PC-3 (cell line): Measurements from ENCODE around the gene TXNDC2. TPM values are rescaled to one million over a fixed set of nuclear protein-coding genes. Genes with fewer than 3 reads are reported as not detected.

Source experiments
- ATAC-seq: fragments of 200-7000 bp; cut with Tn5 transposase; 2 replicates; pipeline ENCODE4 v1.9.1; 2020; ENCODE audit warnings: mild to moderate bottlenecking, moderate library complexity
- BruUV-seq: library from RNA; stranded (reverse); fragments of 400-500 nt; replicated peaks from 2 replicates; lab custom pipeline; 2021; lab: Mats Ljungman, UMichigan
- CTCF ChIA-PET: fragments of 300-600 bp; sonication (Branson Sonifier 250); formaldehyde crosslinking; loops from one replicate; lab custom pipeline; 2022; ENCODE audit warnings: antibody characterized with exemption; lab: Charles Lee
- POLR2A ChIA-PET: fragments of 300-600 bp; sonication (Branson Sonifier 250); formaldehyde crosslinking; loops from one replicate; lab custom pipeline; 2022; ENCODE audit warnings: antibody characterized with exemption; ENCODE audit not compliant: unreplicated experiment; lab: Charles Lee
- DNase-seq: peaks from one replicate; pipeline ENCODE4 v3.0.0-alpha.2; 2015
- H2AFZ ChIP-seq: fragments of 300-600 bp; sonication (generic); 2 replicates; pipeline ENCODE4 v1.6.0; 2016; ENCODE audit warnings: antibody characterized with exemption, low read length
- H3F3A ChIP-seq: fragments of 300-600 bp; sonication (generic); one replicate; pipeline ENCODE4 v1.6.0; 2017; ENCODE audit warnings: antibody characterized with exemption, low read length, control low read depth, mild to moderate bottlenecking; ENCODE audit not compliant: unreplicated experiment
- H3K27ac ChIP-seq: fragments of 300-600 bp; sonication (generic); 2 replicates; pipeline ENCODE4 v1.5.1; 2016; ENCODE audit warnings: mild to moderate bottlenecking, low read length
- H3K27me3 ChIP-seq: fragments of 300-600 bp; sonication (generic); 2 replicates; pipeline ENCODE4 v1.6.1; 2016; ENCODE audit warnings: low read length, mixed read lengths
- H3K36me3 ChIP-seq: fragments of 300-600 bp; sonication (generic); 2 replicates; pipeline ENCODE4 v1.6.1; 2016; ENCODE audit warnings: low read depth, mixed run types, low read length, mixed read lengths
- H3K4me1 ChIP-seq: fragments of 300-600 bp; sonication (generic); 2 replicates; pipeline ENCODE4 v1.5.1; 2016; ENCODE audit warnings: low read length; ENCODE audit not compliant: insufficient read depth
- H3K4me2 ChIP-seq: fragments of 300-600 bp; sonication (generic); 2 replicates; pipeline ENCODE4 v1.6.0; 2016; ENCODE audit warnings: low read length
- H3K4me3 ChIP-seq: fragments of 300-600 bp; sonication (generic); 2 replicates; pipeline ENCODE4 v1.5.1; 2016; ENCODE audit warnings: mild to moderate bottlenecking, low read length, mixed read lengths
- H3K79me2 ChIP-seq: fragments of 300-600 bp; sonication (generic); 2 replicates; pipeline ENCODE4 v1.6.1; 2017; ENCODE audit warnings: low read length, mixed read lengths
- H3K9ac ChIP-seq: fragments of 300-600 bp; sonication (generic); 2 replicates; pipeline ENCODE4 v1.6.0; 2016; ENCODE audit warnings: mild to moderate bottlenecking, low read length
- H3K9me2 ChIP-seq: fragments of 300-600 bp; sonication (generic); replicated peaks from 2 replicates; pipeline ENCODE4 v1.6.1; 2016; ENCODE audit warnings: mixed run types, low read length, mixed read lengths
- H3K9me3 ChIP-seq: fragments of 300-600 bp; sonication (generic); 2 replicates; pipeline ENCODE4 v1.6.1; 2016; ENCODE audit warnings: low read length, mixed read lengths
- H4K20me1 ChIP-seq: fragments of 300-600 bp; sonication (generic); 2 replicates; pipeline ENCODE4 v1.6.1; 2016; ENCODE audit warnings: low read length, mixed read lengths
- EZH2 ChIP-seq: fragments of 300-600 bp; sonication (generic); IDR thresholded peaks from one replicate; pipeline ENCODE4 v1.6.1; 2017; ENCODE audit warnings: antibody characterized with exemption, mild to moderate bottlenecking, low read length; ENCODE audit not compliant: unreplicated experiment
- EZH2phosphoT487 ChIP-seq: fragments of 300-600 bp; sonication (generic); IDR thresholded peaks from 2 replicates; pipeline ENCODE4 v1.6.1; 2018; ENCODE audit warnings: mild to moderate bottlenecking, antibody characterized with exemption, low read length, borderline replicate concordance
- intact Hi-C: fragments of 100-400 bp; cut with micrococcal nuclease; formaldehyde crosslinking; loops from 2 replicates; pipeline ENCODE4 v1.9.0; 2023
- total RNA-seq: library from RNA; depleted of rRNA; stranded (reverse); fragments of >200 nt; gene quantifications from 2 replicates; pipeline ENCODE4 v1.2.3, GENCODE V29; 2014
- TF ChIP-seq, protein P1 (sequence below): fragments of 300-600 bp; sonication (generic); conservative IDR thresholded peaks from 2 replicates; pipeline ENCODE4 v1.5.1; 2017; ENCODE audit warnings: antibody characterized with exemption, low read depth, mild to moderate bottlenecking, low read length

The TXNDC2 gene
- total RNA-seq, 1 experiment from 2014 or later, result 0.87 TPM

DNA sequence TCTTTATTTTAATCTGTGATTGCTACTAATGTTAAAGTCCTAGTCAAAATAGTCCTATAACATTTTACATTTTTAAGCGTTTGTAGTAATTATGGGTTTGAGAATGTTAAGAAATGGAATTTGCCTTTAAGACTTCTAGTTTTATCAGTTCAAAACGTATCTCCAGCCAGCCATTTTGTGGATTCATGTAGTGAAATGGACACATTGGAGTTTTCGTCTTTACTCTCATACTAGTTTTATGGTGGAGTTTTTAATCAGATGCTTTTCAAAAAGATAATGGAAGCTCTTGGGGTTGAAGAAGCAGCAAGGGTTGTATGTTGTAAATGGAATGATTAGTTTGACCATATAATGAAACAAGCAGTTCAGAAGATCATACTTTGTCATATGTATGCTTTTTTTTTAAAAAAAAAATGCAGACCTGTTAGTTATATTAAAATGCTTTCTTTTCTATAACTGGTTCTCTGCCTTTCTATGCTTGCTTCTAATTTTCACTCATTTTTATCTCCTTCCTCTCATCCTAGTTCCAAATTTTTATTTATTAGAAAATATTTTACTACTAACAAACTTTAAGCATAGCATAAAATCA, 44.6 kb downstream of the TXNDC2 start:
- no peak overlapping the region for H3K4me3 ChIP-seq
- no peaks in the 10 kb centered on the region for H3K27me3 ChIP-seq
- TF ChIP-seq EZH2, result no peak
- TF ChIP-seq, protein P1, sequence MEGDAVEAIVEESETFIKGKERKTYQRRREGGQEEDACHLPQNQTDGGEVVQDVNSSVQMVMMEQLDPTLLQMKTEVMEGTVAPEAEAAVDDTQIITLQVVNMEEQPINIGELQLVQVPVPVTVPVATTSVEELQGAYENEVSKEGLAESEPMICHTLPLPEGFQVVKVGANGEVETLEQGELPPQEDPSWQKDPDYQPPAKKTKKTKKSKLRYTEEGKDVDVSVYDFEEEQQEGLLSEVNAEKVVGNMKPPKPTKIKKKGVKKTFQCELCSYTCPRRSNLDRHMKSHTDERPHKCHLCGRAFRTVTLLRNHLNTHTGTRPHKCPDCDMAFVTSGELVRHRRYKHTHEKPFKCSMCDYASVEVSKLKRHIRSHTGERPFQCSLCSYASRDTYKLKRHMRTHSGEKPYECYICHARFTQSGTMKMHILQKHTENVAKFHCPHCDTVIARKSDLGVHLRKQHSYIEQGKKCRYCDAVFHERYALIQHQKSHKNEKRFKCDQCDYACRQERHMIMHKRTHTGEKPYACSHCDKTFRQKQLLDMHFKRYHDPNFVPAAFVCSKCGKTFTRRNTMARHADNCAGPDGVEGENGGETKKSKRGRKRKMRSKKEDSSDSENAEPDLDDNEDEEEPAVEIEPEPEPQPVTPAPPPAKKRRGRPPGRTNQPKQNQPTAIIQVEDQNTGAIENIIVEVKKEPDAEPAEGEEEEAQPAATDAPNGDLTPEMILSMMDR, result no peak
- no peak for TF ChIP-seq EZH2phosphoT487
- no peak for DNase-seq
- H3F3A ChIP-seq, result no peaks in the 10 kb centered on the region
- H3K79me2 ChIP-seq, result peaks cover 95% of the 10 kb centered on the region
- no peak overlapping the region for H3K9ac ChIP-seq
- ATAC-seq, result no peak
- H3K4me1 ChIP-seq, result peaks cover 27% of the 10 kb centered on the region
- no peak overlapping the region for H3K27ac ChIP-seq
- peaks cover 75% of the 10 kb centered on the region for H4K20me1 ChIP-seq
- H3K9me3 ChIP-seq, result no peaks in the 10 kb centered on the region
- intact Hi-C loops, result no loop called here
- ChIA-PET POLR2A (interaction anchor here (0.6 kb wide), 1 partner anchor 78 kb away, joined by 3 read pairs; no protein-coding TSS in a partner anchor), CTCF (no interaction called here)
- no peak overlapping the region for H3K4me2 ChIP-seq
- no peaks in the 10 kb centered on the region for H3K9me2 ChIP-seq
- H3K36me3 ChIP-seq, result peaks cover 22% of the 10 kb centered on the region
- no TSS peak for BruUV-seq
- H2AFZ ChIP-seq, result no peak overlapping the region

DNA sequence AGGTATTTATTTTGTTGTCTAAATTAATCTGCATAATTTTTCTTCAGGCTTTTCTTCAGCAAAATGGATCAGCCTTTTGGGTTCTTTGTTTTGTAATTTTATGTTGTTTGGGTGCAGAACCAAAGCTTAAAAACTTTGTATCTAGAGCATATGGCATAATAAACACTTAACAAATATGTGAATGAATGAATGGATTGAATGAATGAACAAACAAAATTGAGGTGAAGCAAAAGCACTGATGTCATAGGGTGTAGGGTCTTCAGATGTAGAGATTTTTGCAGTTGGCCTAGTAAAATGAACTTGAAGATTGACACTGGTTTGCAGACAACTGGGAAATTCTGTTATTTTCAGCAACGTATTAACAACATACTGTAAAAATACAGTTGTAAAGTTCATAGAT, 45.4 kb downstream of the TXNDC2 start:
- peaks cover 95% of the 10 kb centered on the region for H3K79me2 ChIP-seq
- no peaks in the 10 kb centered on the region for H3F3A ChIP-seq
- H3K9ac ChIP-seq, result no peak overlapping the region
- DNase-seq (no peak), ATAC-seq (no peak)
- ChIA-PET POLR2A (interaction anchor here (0.6 kb wide), 1 partner anchor 78 kb away, joined by 3 read pairs; no protein-coding TSS in a partner anchor), CTCF (no interaction called here)
- peaks cover 67% of the 10 kb centered on the region for H4K20me1 ChIP-seq
- H3K4me1 ChIP-seq, result peaks cover 22% of the 10 kb centered on the region
- no peak overlapping the region for H3K4me3 ChIP-seq
- no peak for TF ChIP-seq EZH2
- H3K9me3 ChIP-seq, result no peaks in the 10 kb centered on the region
- no peaks in the 10 kb centered on the region for H3K27me3 ChIP-seq
- H2AFZ ChIP-seq, result no peak overlapping the region
- intact Hi-C loops, result no loop called here
- no TSS peak for BruUV-seq
- no peak overlapping the region for H3K4me2 ChIP-seq
- no peaks in the 10 kb centered on the region for H3K9me2 ChIP-seq
- no peak overlapping the region for H3K27ac ChIP-seq
- H3K36me3 ChIP-seq, result peaks cover 26% of the 10 kb centered on the region

- TF ChIP-seq, protein P1, result no peak
- TF ChIP-seq EZH2phosphoT487 (no peak), EZH2 (no peak)
- intact Hi-C loops, result no loop called here
- Histone ChIP-seq H3K9ac (no peak overlapping the region), H3K4me1 (peaks cover 18% of the 10 kb centered on the region), H3F3A (no peaks in the 10 kb centered on the region), H3K9me2 (no peaks in the 10 kb centered on the region), H3K27ac (no peak overlapping the region), H3K4me3 (no peak overlapping the region), H3K36me3 (peaks cover 32% of the 10 kb centered on the region), H2AFZ (no peak overlapping the region), H3K4me2 (no peak overlapping the region), H3K27me3 (no peaks in the 10 kb centered on the region), H3K9me3 (no peaks in the 10 kb centered on the region), H3K79me2 (peaks cover 95% of the 10 kb centered on the region), H4K20me1 (peaks cover 62% of the 10 kb centered on the region)
- no TSS peak for BruUV-seq
- ATAC-seq, result no peak
- ChIA-PET POLR2A (no interaction called here), CTCF (no interaction called here)
- DNase-seq, result no peak
Measured at GRCh38 chr18:9931678-9932077, 45.9 kb downstream of the TXNDC2 start.
